Stomach (tissue), 9 donors: ENCODE measurements around the gene CNRIP1. TPM values are rescaled to one million over a fixed set of nuclear protein-coding genes. Genes with fewer than 3 reads are reported as not detected.

Experiments used
- DNase-seq, 2 donors: peaks; one replicate each; pipeline versions ENCODE4 v3.0.0 to v3.0.0-alpha.2; 2013 to 2019
- H3K27ac ChIP-seq, 5 donors: fragments of 200-600 bp in 4 of 5; sonication (generic) in 4 of 5; one replicate each; pipeline ENCODE4 v1.5.1; 2013 to 2019; ENCODE audit warnings: mild to moderate bottlenecking in 1 of 5, moderate library complexity in 1 of 5
- H3K27me3 ChIP-seq, 3 donors: fragments of 200-600 bp; sonication (generic); one replicate each; pipeline ENCODE4 v1.5.1; 2017 to 2019; ENCODE audit warnings: mixed run types in 1 of 3
- H3K36me3 ChIP-seq, 4 donors: fragments of 200-600 bp; sonication (generic); 1 replicate in 3 of 4; 2 replicates in 1 of 4; pipeline ENCODE4 v1.5.1; 2016 to 2019
- H3K4me1 ChIP-seq, 4 donors: fragments of 200-600 bp; sonication (generic); one replicate each; pipeline ENCODE4 v1.5.1; 2016 to 2019
- H3K4me3 ChIP-seq, 4 donors: fragments of 200-600 bp; sonication (generic) in 3 of 4; one replicate each; pipeline ENCODE4 v1.5.1; 2016 to 2019; ENCODE audit warnings: mild to moderate bottlenecking in 1 of 4
- H3K9me3 ChIP-seq, 4 donors: fragments of 200-600 bp; sonication (generic); one replicate each; pipeline ENCODE4 v1.5.1; 2016 to 2019
- EP300 ChIP-seq: sonication (generic); formaldehyde crosslinking; IDR thresholded peaks from one replicate; pipeline ENCODE4 v1.6.1; 2017; ENCODE audit warnings: antibody characterized with exemption
- POLR2A ChIP-seq, 4 donors: fragments of 450-650 bp; IDR thresholded peaks; one replicate each; pipeline ENCODE4 v1.6.1; 2016; ENCODE audit warnings: antibody characterized with exemption in 4 of 4, control low read depth in 2 of 4, mild to moderate bottlenecking in 1 of 4, moderate library complexity in 1 of 4
- POLR2AphosphoS5 ChIP-seq, 3 donors: sonication (generic); formaldehyde crosslinking; IDR thresholded peaks; one replicate each; pipeline ENCODE4 v1.6.1; 2016; ENCODE audit warnings: antibody characterized with exemption in 3 of 3
- WGBS, 5 donors: extraction: QIAGEN DNeasy Blood & Tissue Kit in 3 of 5; methylation state at CpG; one replicate each; pipeline versions ENCODE4 v1.1.5 to v1.1.7; 2013 to 2018; 5-methylcytosine and 5-hydroxymethylcytosine counted together
- intact Hi-C: fragments of 100-400 bp; cut with DNase I; formaldehyde crosslinking; loops from one replicate; pipeline ENCODE4 v1.15.1; 2023; ENCODE audit warnings: low total_unique reads
- polyA plus RNA-seq, 3 donors: library from polyadenylated mRNA; stranded (reverse); fragments of 200-250 nt; gene quantifications; one replicate each; pipeline ENCODE4 v1.2.3, GENCODE V29; 2013
- total RNA-seq, 5 donors: library from RNA; depleted of rRNA; stranded (reverse); fragments of >200 nt; gene quantifications; one replicate each; pipeline versions ENCODE4 v1.1.0 to v1.2.3, GENCODE V29; 2014 to 2016
- TF ChIP-seq, protein P1 (sequence below), 7 experiments: fragments of 450-650 bp in 4 of 7; fragments of 200-600 bp in 3 of 7; sonication (generic) in 3 of 7; IDR thresholded peaks; one replicate each; pipeline ENCODE4 v1.5.1; 2016 to 2019; ENCODE audit warnings: antibody characterized with exemption in 7 of 7, control low read depth in 2 of 7, mild to moderate bottlenecking in 1 of 7
- donor health status: healthy with polysubstance abuse.
- donor health status: Bipolar disorder and iron deficiency.
- donor health status: healthy.

The CNRIP1 gene
- total and polyA plus RNA-seq, 8 donors, result 6.2 to 107 (median 21.4) TPM; not detected in 1

DNA sequence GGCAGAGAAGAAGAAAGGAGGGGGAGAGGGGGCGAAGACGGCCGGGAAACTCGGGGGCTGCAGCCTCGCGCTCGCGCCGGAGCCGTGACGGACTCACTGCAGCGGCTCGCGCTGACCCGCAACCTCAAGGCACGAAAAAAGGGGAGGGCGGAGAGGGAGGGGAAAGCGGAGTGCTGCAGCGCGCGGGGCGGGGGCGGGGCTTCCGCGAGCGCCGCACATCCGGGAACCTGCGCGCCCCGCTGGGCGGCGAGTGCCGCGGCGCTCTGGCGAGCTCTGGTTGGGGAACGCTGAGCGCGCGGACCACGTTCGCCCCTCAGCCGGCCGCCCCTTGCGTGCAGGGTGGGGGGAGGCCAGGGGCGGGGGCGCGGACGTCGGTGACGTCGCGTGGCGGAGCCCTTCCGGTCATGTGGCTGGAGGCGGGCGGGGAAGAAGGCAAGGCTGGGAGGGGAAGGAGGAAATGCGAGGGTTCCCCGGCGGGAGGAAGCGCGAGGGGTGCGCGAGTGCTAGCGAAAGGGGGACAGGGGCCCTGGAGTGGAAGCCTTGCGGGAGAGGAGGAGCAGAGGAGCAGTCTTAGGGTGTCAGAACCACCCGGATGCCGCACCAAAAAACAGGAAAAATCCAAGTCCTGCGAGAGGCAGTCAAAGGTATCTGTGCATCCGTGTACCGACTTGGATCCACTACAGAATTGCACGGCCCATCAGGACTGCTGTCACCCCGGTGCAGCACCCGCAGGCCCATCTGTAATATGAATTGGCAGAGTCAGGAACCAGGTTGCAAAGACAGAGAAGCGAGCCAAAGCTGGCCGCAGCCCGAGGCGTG is 67.1 kb downstream of the CNRIP1 start, which contains the start of gene PPP3R1:
PPP3R1 (minus strand) TSS at position 133 of the 819 bp plus-strand sequence. CDS start 405 bp downstream, outside the sequence.
- H3K4me3 ChIP-seq, result peak within 1 kb of the TSS; percentile 61 to 89 (median 84)
- WGBS, 5 donors, result 0 to 1% (median 0%) methylated on average over 46 to 79 of the region's 79 CpGs
- intact Hi-C loops, result no loop called here

DNA sequence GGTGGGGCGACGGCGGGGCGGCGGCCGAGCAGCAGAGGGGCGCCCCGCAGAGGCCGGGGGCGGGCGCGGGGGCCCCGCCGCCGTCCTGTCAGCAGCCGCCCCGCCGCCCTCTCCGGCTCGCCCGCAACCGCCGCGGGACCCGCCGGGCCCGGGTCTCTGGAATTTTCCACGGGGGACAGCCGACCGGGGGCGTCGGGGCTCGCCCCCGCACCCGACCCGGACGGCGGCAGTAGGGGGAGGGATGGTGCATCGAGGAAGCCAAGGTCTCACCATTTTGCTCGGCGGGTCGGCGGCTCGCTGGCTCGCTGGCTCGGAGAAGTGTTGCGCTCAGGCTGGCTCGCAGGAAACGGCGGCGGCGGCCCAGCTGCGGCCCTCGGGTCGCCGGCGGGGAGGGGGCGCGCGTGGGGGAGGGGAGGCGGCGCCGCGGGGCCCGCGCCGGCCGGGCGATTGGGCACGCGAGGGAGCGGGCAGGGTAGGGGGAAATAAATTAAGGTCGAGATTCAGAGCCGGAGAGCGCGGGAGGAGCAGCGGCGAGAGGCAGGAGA is 67.8 kb downstream of the CNRIP1 start:
- 0 to 1% (median 1%) methylated on average over 40 to 78 of the region's 78 CpGs for WGBS, 5 donors
- Histone ChIP-seq H3K4me3 (peak overlapping the region; percentile 61 to 89 (median 84)), H3K27me3 (no peaks in the 10 kb centered on the region), H3K36me3 (no peaks in the 10 kb centered on the region), H3K27ac (peak overlapping the region; percentile 94 to 100 (median 98)), H3K9me3 (no peaks in the 10 kb centered on the region), H3K4me1 (peaks cover 35 to 67% (median 54%) of the 10 kb centered on the region in 4 donors)
- no peak for TF ChIP-seq POLR2A (IDR thresholded peaks at IDR 0.05)
- no peak for TF ChIP-seq EP300
- TF ChIP-seq, protein P1, sequence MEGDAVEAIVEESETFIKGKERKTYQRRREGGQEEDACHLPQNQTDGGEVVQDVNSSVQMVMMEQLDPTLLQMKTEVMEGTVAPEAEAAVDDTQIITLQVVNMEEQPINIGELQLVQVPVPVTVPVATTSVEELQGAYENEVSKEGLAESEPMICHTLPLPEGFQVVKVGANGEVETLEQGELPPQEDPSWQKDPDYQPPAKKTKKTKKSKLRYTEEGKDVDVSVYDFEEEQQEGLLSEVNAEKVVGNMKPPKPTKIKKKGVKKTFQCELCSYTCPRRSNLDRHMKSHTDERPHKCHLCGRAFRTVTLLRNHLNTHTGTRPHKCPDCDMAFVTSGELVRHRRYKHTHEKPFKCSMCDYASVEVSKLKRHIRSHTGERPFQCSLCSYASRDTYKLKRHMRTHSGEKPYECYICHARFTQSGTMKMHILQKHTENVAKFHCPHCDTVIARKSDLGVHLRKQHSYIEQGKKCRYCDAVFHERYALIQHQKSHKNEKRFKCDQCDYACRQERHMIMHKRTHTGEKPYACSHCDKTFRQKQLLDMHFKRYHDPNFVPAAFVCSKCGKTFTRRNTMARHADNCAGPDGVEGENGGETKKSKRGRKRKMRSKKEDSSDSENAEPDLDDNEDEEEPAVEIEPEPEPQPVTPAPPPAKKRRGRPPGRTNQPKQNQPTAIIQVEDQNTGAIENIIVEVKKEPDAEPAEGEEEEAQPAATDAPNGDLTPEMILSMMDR (IDR thresholded peaks at IDR 0.05), result no peak
- no peak for TF ChIP-seq POLR2AphosphoS5 (IDR thresholded peaks at IDR 0.05)
- intact Hi-C loops, result no loop called here
- DNase-seq, result peak; percentile 28 to 75

More for the DNA sequence above, 67.1 kb downstream of the CNRIP1 start, which contains the start of gene PPP3R1:
- Histone ChIP-seq H3K4me1 (peaks cover 28 to 61% (median 47%) of the 10 kb centered on the region in 4 donors), H3K27me3 (no peaks in the 10 kb centered on the region), H3K36me3 (no peaks in the 10 kb centered on the region), H3K27ac (peak within 1 kb of the TSS; percentile 94 to 100 (median 98)), H3K9me3 (no peaks in the 10 kb centered on the region)
- DNase-seq, result peak; percentile 96 to 99
- TF ChIP-seq POLR2AphosphoS5 (IDR thresholded peaks at IDR 0.05), result peak; percentile 90 to 96 (median 91)
- TF ChIP-seq, protein P1 (IDR thresholded peaks at IDR 0.05), result no peak
- TF ChIP-seq EP300, result no peak
- TF ChIP-seq POLR2A (IDR thresholded peaks at IDR 0.05), result peak in 2 of 4 donors; percentile 91 to 95

DNA sequence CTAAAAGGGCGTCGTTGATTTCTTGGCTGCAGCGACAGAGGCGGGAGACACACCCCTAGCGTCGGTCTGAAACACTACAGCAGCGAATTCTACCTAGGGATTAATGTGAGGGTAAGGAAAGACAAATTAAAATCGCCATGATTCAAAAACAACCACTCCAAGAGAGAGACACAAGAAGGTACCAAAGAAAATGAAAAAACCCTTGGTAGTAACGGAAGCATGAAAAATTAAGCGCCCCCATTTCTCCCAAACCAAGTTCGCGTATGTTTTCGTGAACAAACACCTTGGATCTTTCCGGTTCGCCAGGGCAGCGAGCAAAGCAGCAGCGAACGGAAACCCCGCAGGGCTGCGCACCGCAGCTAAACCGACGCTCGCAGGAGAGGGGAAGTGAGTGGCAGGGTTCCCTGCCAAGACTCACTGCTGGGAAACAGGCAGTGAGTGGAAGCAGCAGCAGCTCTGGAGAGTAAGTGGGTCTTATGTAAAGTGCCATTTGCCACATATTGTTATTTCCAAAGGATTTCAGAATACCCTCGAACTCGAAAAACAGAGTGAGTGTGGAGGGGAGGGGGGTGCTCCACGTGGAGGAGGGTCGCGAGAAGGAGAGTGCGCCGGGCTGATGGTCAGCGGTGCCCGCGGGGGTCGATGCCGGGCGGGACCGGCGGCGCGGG is 68.4 kb downstream of the CNRIP1 start:
- no peaks in the 10 kb centered on the region for H3K9me3 ChIP-seq
- intact Hi-C loops, result no loop called here
- H3K4me1 ChIP-seq, result peaks cover 41 to 73% (median 60%) of the 10 kb centered on the region in 4 donors
- H3K27me3 ChIP-seq, result no peaks in the 10 kb centered on the region
- no peaks in the 10 kb centered on the region for H3K36me3 ChIP-seq
- DNase-seq, result peak; percentile 62 to 95
- 0 to 1% (median 1%) methylated on average over 26 to 41 of the region's 41 CpGs for WGBS, 5 donors
- TF ChIP-seq, protein P1 (IDR thresholded peaks at IDR 0.05), result peak in 6 of 7 experiments; percentile 9 to 90 (median 76)
- TF ChIP-seq POLR2AphosphoS5 (IDR thresholded peaks at IDR 0.05), result peak; percentile 20 to 81 (median 56)
- no peak for TF ChIP-seq EP300
- H3K27ac ChIP-seq, result peak overlapping the region; percentile 94 to 100 (median 98)
- H3K4me3 ChIP-seq, result peak overlapping the region; percentile 61 to 89 (median 84)

DNA sequence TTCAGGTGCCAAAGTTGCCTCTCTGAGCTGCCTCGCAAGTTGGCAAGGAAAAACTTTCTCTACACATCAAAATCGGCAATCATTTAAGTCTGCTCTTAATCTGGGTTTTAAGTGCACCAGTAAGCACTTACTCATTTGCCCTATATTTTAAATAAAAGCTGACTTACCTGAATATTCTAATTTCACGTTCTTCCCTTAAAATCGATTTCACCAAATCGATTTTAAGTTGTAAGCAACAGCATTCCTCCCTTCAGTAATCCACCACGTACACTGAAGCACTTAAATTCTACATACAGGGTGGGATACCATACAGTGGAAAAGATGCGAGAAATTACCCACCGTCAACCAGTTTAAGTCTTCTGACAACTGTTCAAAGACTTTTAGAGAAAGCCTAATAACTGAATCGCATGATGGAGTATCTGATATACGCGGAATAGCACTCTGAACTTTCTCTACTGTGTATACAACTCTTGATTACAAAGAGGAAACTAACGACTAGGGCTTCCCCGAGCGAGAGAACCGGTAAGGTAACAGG is 69.0 kb downstream of the CNRIP1 start:
- Histone ChIP-seq H3K4me3 (peak overlapping the region; percentile 61 to 89 (median 84)), H3K27ac (peak overlapping the region; percentile 94 to 100 (median 98)), H3K4me1 (peaks cover 47 to 76% (median 62%) of the 10 kb centered on the region in 4 donors), H3K27me3 (no peaks in the 10 kb centered on the region), H3K36me3 (no peaks in the 10 kb centered on the region), H3K9me3 (no peaks in the 10 kb centered on the region)
- WGBS, 5 donors, result 1 to 4% (median 4%) methylated on average over 15 of the region's 15 CpGs
- peak in 1 of 2 donors; percentile 86 for DNase-seq
- intact Hi-C loops, result no loop called here
- no peak for TF ChIP-seq POLR2A (IDR thresholded peaks at IDR 0.05)
- TF ChIP-seq POLR2AphosphoS5 (IDR thresholded peaks at IDR 0.05), result peak in 1 of 3 donors; percentile 32
